H9 (cell line): ENCODE results near the gene IL20RB. TPM values are rescaled to one million over a fixed set of nuclear protein-coding genes. Genes with fewer than 3 reads are reported as not detected.

ENCODE experiments used
- DNase-seq: peaks from one replicate; pipeline ENCODE4 v3.0.0-alpha.2; 2017
- H2AFZ ChIP-seq: one replicate; pipeline ENCODE4 v1.6.1; 2013; ENCODE audit warnings: mild to moderate bottlenecking, low read length, control low read depth, moderate library complexity
- H2AK5ac ChIP-seq: 2 replicates; pipeline ENCODE4 v1.6.1; 2013; ENCODE audit warnings: low read length, control low read depth, mixed read lengths; ENCODE audit not compliant: insufficient read length
- H2BK120ac ChIP-seq: one replicate; pipeline ENCODE4 v1.6.1; 2013; ENCODE audit warnings: low read depth, mild to moderate bottlenecking, low read length, control low read depth, inconsistent platforms; ENCODE audit not compliant: poor library complexity, severe bottlenecking
- H2BK12ac ChIP-seq: 2 replicates; pipeline ENCODE4 v1.6.1; 2013; ENCODE audit warnings: low read length, control low read depth, mixed read lengths, low read depth; ENCODE audit not compliant: insufficient read length
- H2BK15ac ChIP-seq: 2 replicates; pipeline ENCODE4 v1.6.1; 2013; ENCODE audit warnings: low read depth, low read length, control low read depth
- H2BK20ac ChIP-seq: one replicate; pipeline ENCODE4 v1.6.1; 2013; ENCODE audit warnings: low read depth, mild to moderate bottlenecking, low read length, control low read depth, inconsistent platforms; ENCODE audit not compliant: poor library complexity, severe bottlenecking
- H2BK5ac ChIP-seq: 2 replicates; pipeline ENCODE4 v1.6.1; 2013; ENCODE audit warnings: low read length, control low read depth, mixed read lengths; ENCODE audit not compliant: insufficient read length
- H3K14ac ChIP-seq: 2 replicates; pipeline ENCODE4 v1.6.1; 2013; ENCODE audit warnings: low read length, control low read depth; ENCODE audit not compliant: insufficient read depth
- H3K18ac ChIP-seq: 2 replicates; pipeline ENCODE4 v1.6.1; 2013; ENCODE audit warnings: low read depth, mild to moderate bottlenecking, mixed read lengths, low read length, control low read depth; ENCODE audit not compliant: insufficient read length
- H3K23ac ChIP-seq: 2 replicates; pipeline ENCODE4 v1.6.1; 2013; ENCODE audit warnings: low read length, control low read depth, mixed read lengths, low read depth; ENCODE audit not compliant: insufficient read length
- H3K23me2 ChIP-seq: 2 replicates; pipeline ENCODE4 v1.6.1; 2013; ENCODE audit warnings: low read depth, mild to moderate bottlenecking, mixed read lengths, low read length, control low read depth; ENCODE audit not compliant: insufficient read length, poor library complexity, severe bottlenecking
- H3K27ac ChIP-seq: 2 replicates; pipeline ENCODE4 v1.5.1; 2013; ENCODE audit warnings: low read length, control low read depth, mixed read lengths, low read depth; ENCODE audit not compliant: insufficient read length
- H3K27me3 ChIP-seq: 2 replicates; pipeline ENCODE4 v1.6.1; 2013; ENCODE audit warnings: low read length, control low read depth, inconsistent platforms; ENCODE audit not compliant: insufficient read depth
- H3K4ac ChIP-seq: 2 replicates; pipeline ENCODE4 v1.6.1; 2013; ENCODE audit warnings: low read depth, mild to moderate bottlenecking, control low read depth, inconsistent platforms, low read length, moderate library complexity
- H3K4me1 ChIP-seq: 2 replicates; pipeline ENCODE4 v1.6.1; 2013; ENCODE audit warnings: low read length, control low read depth, inconsistent platforms; ENCODE audit not compliant: insufficient read depth
- H3K4me2 ChIP-seq: 2 replicates; pipeline ENCODE4 v1.6.1; 2013; ENCODE audit warnings: low read length, control low read depth, mixed read lengths; ENCODE audit not compliant: insufficient read length, insufficient read depth
- H3K56ac ChIP-seq: 2 replicates; pipeline ENCODE4 v1.6.1; 2013; ENCODE audit warnings: low read depth, mild to moderate bottlenecking, mixed read lengths, low read length, control low read depth; ENCODE audit not compliant: insufficient read length
- H3K79me1 ChIP-seq: 2 replicates; pipeline ENCODE4 v1.6.1; 2013; ENCODE audit warnings: low read depth, mild to moderate bottlenecking, moderate library complexity, low read length, control low read depth, inconsistent platforms; ENCODE audit not compliant: insufficient read depth, poor library complexity, severe bottlenecking
- H3K79me2 ChIP-seq: 2 replicates; pipeline ENCODE4 v1.6.1; 2013; ENCODE audit warnings: low read length, control low read depth, inconsistent platforms; ENCODE audit not compliant: insufficient read depth
- H3K9ac ChIP-seq: 2 replicates; pipeline ENCODE4 v1.6.1; 2013; ENCODE audit warnings: low read length, control low read depth, mixed read lengths; ENCODE audit not compliant: insufficient read length; ENCODE audit errors: extremely low read depth
- H3K9me3 ChIP-seq: one replicate; pipeline ENCODE4 v1.6.1; 2013; ENCODE audit warnings: low read depth, low read length, inconsistent platforms; ENCODE audit not compliant: control insufficient read depth
- H3T11ph ChIP-seq: one replicate; pipeline ENCODE4 v1.6.1; 2013; ENCODE audit warnings: mild to moderate bottlenecking, low read length, control low read depth, inconsistent platforms
- H4K20me1 ChIP-seq: one replicate; pipeline ENCODE4 v1.6.1; 2013; ENCODE audit not compliant: control insufficient read depth, insufficient read length, insufficient read depth
- H4K5ac ChIP-seq: 2 replicates; pipeline ENCODE4 v1.6.1; 2013; ENCODE audit warnings: low read depth, mild to moderate bottlenecking, mixed read lengths, low read length, control low read depth; ENCODE audit not compliant: insufficient read length
- H4K8ac ChIP-seq: replicated peaks from 2 replicates; pipeline ENCODE4 v1.6.1; 2013; ENCODE audit warnings: low read length, control low read depth, mixed read lengths, low read depth; ENCODE audit not compliant: insufficient read length
- H4K91ac ChIP-seq: 2 replicates; pipeline ENCODE4 v1.6.1; 2013; ENCODE audit warnings: low read depth, mild to moderate bottlenecking, moderate library complexity, mixed read lengths, low read length, control low read depth; ENCODE audit not compliant: insufficient read length
- H3K27ac Mint-ChIP-seq, 3 experiments: 2 replicates in 2 of 3; 3 replicates in 1 of 3; pipeline ENCODE4 v1.8.0; 2020 to 2021; ENCODE audit warnings: mixed read lengths in 3 of 3, mild to moderate bottlenecking in 1 of 3, moderate library complexity in 1 of 3
- H3K27me3 Mint-ChIP-seq: 2 replicates; pipeline ENCODE4 v1.8.0; 2021; ENCODE audit warnings: low read depth, mild to moderate bottlenecking, moderate library complexity, mixed read lengths
- H3K36me3 Mint-ChIP-seq, 3 experiments: 2 replicates in 2 of 3; 3 replicates in 1 of 3; pipeline ENCODE4 v1.8.0; 2020 to 2021; ENCODE audit warnings: low read depth in 3 of 3, mixed read lengths in 3 of 3; ENCODE audit not compliant: insufficient read depth in 1 of 3
- H3K4me1 Mint-ChIP-seq, 2 experiments: 2 replicates each; pipeline ENCODE4 v1.8.0; 2020; ENCODE audit warnings: mixed read lengths in 2 of 2
- H3K4me3 Mint-ChIP-seq, 2 experiments: 2 replicates in 1 of 2; 3 replicates in 1 of 2; pipeline ENCODE4 v1.8.0; 2020 to 2021; ENCODE audit warnings: mild to moderate bottlenecking in 2 of 2, mixed read lengths in 2 of 2, moderate library complexity in 1 of 2
- H3K9me3 Mint-ChIP-seq, 2 experiments: 2 replicates in 1 of 2; 3 replicates in 1 of 2; pipeline ENCODE4 v1.8.0; 2020; ENCODE audit warnings: mild to moderate bottlenecking in 2 of 2, mixed read lengths in 2 of 2, moderate library complexity in 1 of 2
- WGBS: extraction: QIAGEN DNeasy Blood & Tissue Kit; methylation state at CpG from one replicate; pipeline ENCODE4 v1.1.7; 2013; ENCODE audit warnings: missing lambda C conversion rate, low lambda C conversion rate, mixed read lengths; ENCODE audit not compliant: insufficient read length; ENCODE audit errors: extremely low coverage; 5-methylcytosine and 5-hydroxymethylcytosine counted together
- long read RNA-seq: library from polyadenylated mRNA; unstranded; transcript quantifications from one replicate; pipeline ENCODE4 v2.0.0, GENCODE V29; 2020
- total RNA-seq: library from RNA; stranded (reverse); gene quantifications from 2 replicates; pipeline ENCODE4 v1.2.1, GENCODE V29; 2021
- TF ChIP-seq, protein P1 (sequence below): fragments of 200-600 bp; sonication (generic); conservative IDR thresholded peaks from 3 replicates; pipeline ENCODE4 v1.8.0; 2021; ENCODE audit warnings: antibody characterized with exemption, mild to moderate bottlenecking

The IL20RB gene, protein sequence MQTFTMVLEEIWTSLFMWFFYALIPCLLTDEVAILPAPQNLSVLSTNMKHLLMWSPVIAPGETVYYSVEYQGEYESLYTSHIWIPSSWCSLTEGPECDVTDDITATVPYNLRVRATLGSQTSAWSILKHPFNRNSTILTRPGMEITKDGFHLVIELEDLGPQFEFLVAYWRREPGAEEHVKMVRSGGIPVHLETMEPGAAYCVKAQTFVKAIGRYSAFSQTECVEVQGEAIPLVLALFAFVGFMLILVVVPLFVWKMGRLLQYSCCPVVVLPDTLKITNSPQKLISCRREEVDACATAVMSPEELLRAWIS
- total RNA-seq, result 1.5 TPM in 2 replicates
- long read RNA-seq, partial matches to known transcripts, result 0 of 12 reads
- long read RNA-seq, other reads (novel, unspliced or antisense), result 12 of 12 reads

DNA sequence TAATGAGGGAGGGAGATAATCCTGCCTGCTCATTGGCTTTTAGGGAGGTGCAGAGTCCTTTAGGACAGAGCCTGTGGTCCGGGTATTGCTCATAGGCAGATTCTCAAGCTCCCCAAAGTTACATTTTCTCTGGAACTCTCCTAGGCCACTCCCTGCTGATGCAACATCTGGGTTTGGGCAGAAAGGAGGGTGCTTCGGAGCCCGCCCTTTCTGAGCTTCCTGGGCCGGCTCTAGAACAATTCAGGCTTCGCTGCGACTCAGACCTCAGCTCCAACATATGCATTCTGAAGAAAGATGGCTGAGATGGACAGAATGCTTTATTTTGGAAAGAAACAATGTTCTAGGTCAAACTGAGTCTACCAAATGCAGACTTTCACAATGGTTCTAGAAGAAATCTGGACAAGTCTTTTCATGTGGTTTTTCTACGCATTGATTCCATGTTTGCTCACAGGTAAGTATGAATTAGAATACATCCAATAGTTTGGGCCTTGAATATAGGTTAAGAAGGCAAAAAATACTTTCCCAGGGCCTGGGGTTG lies at the start of gene IL20RB:
IL20RB (plus strand) TSS at position 233 of the 538 bp plus-strand sequence; CDS start at position 364, 131 bp downstream.
- no peaks in the 10 kb centered on the region for H3K9me3 Mint-ChIP-seq
- no peak within 1 kb of the TSS for H2AK5ac ChIP-seq
- H3K14ac ChIP-seq, result no peak within 1 kb of the TSS
- H2BK120ac ChIP-seq, result no peak within 1 kb of the TSS
- no peak within 1 kb of the TSS for H3K4me2 ChIP-seq
- no peaks in the 10 kb centered on the region for H3K79me2 ChIP-seq
- H2BK12ac ChIP-seq, result no peak within 1 kb of the TSS
- no peak within 1 kb of the TSS for H3K56ac ChIP-seq
- H3K4me3 Mint-ChIP-seq, result no peak within 1 kb of the TSS
- peaks cover 2% of the 10 kb centered on the region; the same call in 1 of the 2 replicates for H3K4me1 ChIP-seq
- TF ChIP-seq, protein P1, sequence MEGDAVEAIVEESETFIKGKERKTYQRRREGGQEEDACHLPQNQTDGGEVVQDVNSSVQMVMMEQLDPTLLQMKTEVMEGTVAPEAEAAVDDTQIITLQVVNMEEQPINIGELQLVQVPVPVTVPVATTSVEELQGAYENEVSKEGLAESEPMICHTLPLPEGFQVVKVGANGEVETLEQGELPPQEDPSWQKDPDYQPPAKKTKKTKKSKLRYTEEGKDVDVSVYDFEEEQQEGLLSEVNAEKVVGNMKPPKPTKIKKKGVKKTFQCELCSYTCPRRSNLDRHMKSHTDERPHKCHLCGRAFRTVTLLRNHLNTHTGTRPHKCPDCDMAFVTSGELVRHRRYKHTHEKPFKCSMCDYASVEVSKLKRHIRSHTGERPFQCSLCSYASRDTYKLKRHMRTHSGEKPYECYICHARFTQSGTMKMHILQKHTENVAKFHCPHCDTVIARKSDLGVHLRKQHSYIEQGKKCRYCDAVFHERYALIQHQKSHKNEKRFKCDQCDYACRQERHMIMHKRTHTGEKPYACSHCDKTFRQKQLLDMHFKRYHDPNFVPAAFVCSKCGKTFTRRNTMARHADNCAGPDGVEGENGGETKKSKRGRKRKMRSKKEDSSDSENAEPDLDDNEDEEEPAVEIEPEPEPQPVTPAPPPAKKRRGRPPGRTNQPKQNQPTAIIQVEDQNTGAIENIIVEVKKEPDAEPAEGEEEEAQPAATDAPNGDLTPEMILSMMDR, result no peak
- H2BK5ac ChIP-seq, result no peak within 1 kb of the TSS
- H3K23me2 ChIP-seq, result no peaks in the 10 kb centered on the region
- H3K27me3 Mint-ChIP-seq, result no peaks in the 10 kb centered on the region
- no CpG with 5 or more reads among the region's 7 CpGs for WGBS
- peaks cover 23 to 27% of the 10 kb centered on the region in 2 experiments for H3K4me1 Mint-ChIP-seq
- no peak within 1 kb of the TSS for H3T11ph ChIP-seq
- H3K9ac ChIP-seq, result no peak within 1 kb of the TSS
- no peaks in the 10 kb centered on the region for H3K27me3 ChIP-seq
- H3K27ac ChIP-seq, result no peak within 1 kb of the TSS
- H3K23ac ChIP-seq, result no peak within 1 kb of the TSS
- H3K27ac Mint-ChIP-seq, result peak within 1 kb of the TSS in 2 of 3 experiments; percentile 16 to 17; a peak in 3 of 7 replicates
- H3K18ac ChIP-seq, result no peak within 1 kb of the TSS
- no peak within 1 kb of the TSS for H3K4ac ChIP-seq
- no peak within 1 kb of the TSS for H4K5ac ChIP-seq
- H4K20me1 ChIP-seq, result no peaks in the 10 kb centered on the region
- H2AFZ ChIP-seq, result no peak within 1 kb of the TSS
- H4K8ac ChIP-seq, result no peak within 1 kb of the TSS
- H3K9me3 ChIP-seq, result no peaks in the 10 kb centered on the region
- H4K91ac ChIP-seq, result no peak within 1 kb of the TSS
- H2BK15ac ChIP-seq, result no peak within 1 kb of the TSS
- H3K36me3 Mint-ChIP-seq, result no peaks in the 10 kb centered on the region
- H3K79me1 ChIP-seq, result no peaks in the 10 kb centered on the region
- H2BK20ac ChIP-seq, result no peak within 1 kb of the TSS
- peak; percentile 32 for DNase-seq
